Measurements from ENCODE around the gene C11orf21. TPM values are rescaled to one million over a fixed set of nuclear protein-coding genes. Genes with fewer than 3 reads are reported as not detected.

C11orf21 gene
- total RNA-seq, 4 donors from 2014 or later, result 0.15 to 0.78 (median 0.42) TPM

DNA sequence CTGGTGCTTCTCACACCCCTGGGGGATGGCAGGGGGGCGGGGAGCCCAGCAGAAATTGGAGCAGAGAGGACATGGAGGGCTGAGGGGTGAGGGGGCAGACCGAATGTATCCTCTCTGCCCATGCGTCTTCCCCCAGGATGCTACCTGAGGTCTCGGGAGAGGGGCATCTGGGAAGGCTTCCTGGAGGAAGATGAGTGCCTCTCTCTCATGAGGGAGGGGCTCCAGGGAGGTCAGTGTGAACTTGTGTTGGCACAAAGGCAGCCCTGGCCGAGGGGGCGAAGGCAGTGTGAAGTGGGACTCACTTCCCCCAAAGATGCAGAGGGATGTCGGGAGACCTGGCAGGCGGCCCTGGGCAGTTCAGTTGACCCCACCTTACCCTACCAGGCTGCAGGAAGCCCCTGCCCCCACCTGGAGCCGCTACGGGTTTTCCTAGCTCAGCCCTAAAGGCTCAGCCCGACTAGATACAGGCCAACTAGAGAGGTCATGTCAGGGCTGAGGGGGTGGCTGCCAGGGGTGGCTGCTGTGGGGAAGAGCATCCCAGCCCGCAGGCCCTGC lies 41.7 kb downstream of the C11orf21 start:
- no CpG with 5 or more reads among the region's 12 CpGs for WGBS, 2 donors (ENCODE audit: low coverage in 1 of 2)
- Histone ChIP-seq H3K9me3 (peaks cover 0 to 6% (median 0%) of the 10 kb centered on the region in 3 donors), H3K4me3 (no peak overlapping the region), H3K27me3 (peaks cover 45% of the 10 kb centered on the region), H3K27ac (no peak overlapping the region), H3K36me3 (no peaks in the 10 kb centered on the region), H3K4me1 (no peaks in the 10 kb centered on the region)
- ATAC-seq, result no peak
- TF ChIP-seq POLR2AphosphoS5 (IDR thresholded peaks at IDR 0.05) (no peak), POLR2A (IDR thresholded peaks at IDR 0.05) (no peak), EP300 (IDR thresholded peaks at IDR 0.05) (no peak)
- TF ChIP-seq, protein P1, sequence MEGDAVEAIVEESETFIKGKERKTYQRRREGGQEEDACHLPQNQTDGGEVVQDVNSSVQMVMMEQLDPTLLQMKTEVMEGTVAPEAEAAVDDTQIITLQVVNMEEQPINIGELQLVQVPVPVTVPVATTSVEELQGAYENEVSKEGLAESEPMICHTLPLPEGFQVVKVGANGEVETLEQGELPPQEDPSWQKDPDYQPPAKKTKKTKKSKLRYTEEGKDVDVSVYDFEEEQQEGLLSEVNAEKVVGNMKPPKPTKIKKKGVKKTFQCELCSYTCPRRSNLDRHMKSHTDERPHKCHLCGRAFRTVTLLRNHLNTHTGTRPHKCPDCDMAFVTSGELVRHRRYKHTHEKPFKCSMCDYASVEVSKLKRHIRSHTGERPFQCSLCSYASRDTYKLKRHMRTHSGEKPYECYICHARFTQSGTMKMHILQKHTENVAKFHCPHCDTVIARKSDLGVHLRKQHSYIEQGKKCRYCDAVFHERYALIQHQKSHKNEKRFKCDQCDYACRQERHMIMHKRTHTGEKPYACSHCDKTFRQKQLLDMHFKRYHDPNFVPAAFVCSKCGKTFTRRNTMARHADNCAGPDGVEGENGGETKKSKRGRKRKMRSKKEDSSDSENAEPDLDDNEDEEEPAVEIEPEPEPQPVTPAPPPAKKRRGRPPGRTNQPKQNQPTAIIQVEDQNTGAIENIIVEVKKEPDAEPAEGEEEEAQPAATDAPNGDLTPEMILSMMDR (IDR thresholded peaks at IDR 0.05), result no peak

DNA sequence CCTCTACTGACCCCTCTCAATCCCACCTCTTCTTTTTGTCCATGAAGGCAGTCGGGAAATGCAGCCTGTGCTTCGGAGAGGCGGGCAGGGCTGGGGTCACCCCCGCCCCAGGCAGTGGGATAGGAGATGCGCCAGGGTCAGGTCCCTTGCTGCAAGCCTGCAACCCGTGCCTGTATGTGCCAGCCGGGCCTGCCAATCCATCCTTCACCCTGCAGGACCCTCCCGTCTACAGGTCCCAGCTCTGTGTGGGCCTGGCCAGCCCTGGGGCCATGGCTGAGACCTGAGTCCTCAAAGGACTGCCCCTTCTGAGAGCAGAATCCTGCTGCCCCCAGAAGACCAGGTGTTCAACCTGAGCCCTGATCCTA lies 42.3 kb downstream of the C11orf21 start:
- no peak for ATAC-seq
- H3K9me3 ChIP-seq, result peaks cover 0 to 6% (median 0%) of the 10 kb centered on the region in 3 donors
- no peak overlapping the region for H3K4me3 ChIP-seq
- no peaks in the 10 kb centered on the region for H3K4me1 ChIP-seq
- peaks cover 45% of the 10 kb centered on the region for H3K27me3 ChIP-seq
- H3K36me3 ChIP-seq, result no peaks in the 10 kb centered on the region
- TF ChIP-seq POLR2A (IDR thresholded peaks at IDR 0.05) (no peak), POLR2AphosphoS5 (IDR thresholded peaks at IDR 0.05) (no peak), EP300 (IDR thresholded peaks at IDR 0.05) (no peak)
- TF ChIP-seq, protein P1 (IDR thresholded peaks at IDR 0.05), result no peak
- no peak overlapping the region for H3K27ac ChIP-seq
- WGBS, 2 donors (ENCODE audit: low coverage in 1 of 2), result no CpG with 5 or more reads among the region's 8 CpGs

DNA sequence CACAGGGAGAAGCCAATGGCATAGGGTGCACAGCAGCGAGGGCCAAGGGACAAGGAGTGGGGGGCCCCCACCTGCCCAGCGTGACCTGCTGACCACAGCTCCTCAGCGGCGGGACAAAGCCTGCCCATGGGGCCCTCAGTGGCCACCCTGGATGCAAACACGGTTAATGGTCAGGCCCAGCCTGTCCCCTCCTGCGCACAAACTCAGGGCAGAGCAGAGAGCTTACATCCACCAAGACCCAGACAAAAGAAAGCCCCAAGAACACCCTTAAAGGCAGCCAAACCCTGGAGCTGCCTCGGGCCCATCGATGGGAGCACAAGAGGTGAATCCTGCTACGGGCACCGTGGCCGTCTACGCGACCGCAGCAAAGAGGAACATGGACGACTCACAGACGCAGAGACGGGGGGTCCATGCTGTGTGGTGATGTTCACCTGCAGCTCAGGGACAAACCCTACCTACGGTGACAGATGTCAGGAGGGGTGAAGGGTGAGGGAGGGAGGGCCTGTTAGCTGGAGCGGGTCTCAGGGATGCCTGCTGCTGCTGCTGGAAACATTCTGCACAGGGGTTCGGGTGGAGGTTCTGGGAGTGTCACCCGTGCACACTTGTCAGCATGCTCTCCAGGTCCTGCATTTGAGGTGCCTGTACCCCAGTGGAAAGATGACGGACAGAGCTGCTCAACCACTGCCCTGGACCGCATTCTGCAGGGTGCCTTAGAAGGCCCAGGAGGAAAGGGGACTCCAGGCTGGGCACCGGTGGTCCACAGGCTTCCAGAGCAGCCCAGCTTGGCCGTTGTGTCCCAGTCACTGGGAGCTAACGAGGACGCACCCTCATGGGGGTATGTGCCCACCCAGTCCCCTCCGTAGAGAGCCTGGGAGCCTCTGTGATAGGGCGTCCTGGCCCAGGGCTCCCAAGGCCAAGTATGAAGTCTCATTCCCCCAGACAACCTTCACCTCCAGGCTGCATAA lies 42.9 kb downstream of the C11orf21 start:
- Histone ChIP-seq H3K4me1 (no peaks in the 10 kb centered on the region), H3K36me3 (no peaks in the 10 kb centered on the region), H3K27ac (no peak overlapping the region), H3K9me3 (peaks cover 0 to 6% (median 0%) of the 10 kb centered on the region in 3 donors), H3K27me3 (peaks cover 44% of the 10 kb centered on the region), H3K4me3 (no peak overlapping the region)
- no peak for ATAC-seq
- no peak for TF ChIP-seq EP300 (IDR thresholded peaks at IDR 0.05)
- TF ChIP-seq POLR2A (IDR thresholded peaks at IDR 0.05), result no peak
- no peak for TF ChIP-seq POLR2AphosphoS5 (IDR thresholded peaks at IDR 0.05)
- TF ChIP-seq, protein P1 (IDR thresholded peaks at IDR 0.05), result no peak
- WGBS, 2 donors (ENCODE audit: low coverage in 1 of 2), result 86 to 89% methylated on average over 13 to 14 of the region's 29 CpGs

DNA sequence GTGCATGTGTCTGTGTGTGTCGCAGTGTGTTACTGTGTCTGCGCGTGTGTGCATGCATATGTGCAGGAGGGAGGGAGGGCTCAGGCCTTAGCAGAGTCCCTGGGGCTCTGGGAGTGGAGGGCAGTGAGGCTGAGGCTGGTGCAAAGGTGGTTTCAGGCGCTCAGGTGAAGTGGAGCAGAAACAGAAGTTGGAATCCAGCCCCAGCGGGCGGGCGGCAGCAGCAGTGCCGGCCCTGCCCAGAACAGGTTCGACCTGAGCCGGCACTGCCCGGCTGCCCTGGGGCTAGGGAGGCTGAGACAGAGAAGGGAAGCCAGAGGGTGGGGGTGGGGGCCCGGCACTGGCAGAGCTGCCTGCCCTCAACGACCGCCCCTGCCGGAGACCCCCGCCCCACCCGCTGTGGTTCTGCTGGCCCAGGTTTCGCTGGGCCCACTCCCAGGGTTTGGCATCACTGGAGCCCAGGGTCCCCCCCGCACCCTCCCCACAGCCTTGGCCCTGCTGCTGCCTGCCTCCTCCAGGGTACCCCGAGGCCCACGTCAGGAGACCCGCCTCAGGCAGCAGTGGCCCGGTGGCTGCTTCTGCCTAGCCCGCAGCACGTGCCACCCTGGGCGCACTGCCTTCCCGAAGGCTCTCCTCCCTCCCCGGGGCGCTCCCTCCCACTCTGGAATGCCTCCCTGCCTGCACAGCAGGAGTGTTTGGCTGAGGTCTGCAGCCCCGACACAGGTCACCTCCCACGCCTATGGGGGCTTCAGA lies 44.6 kb downstream of the C11orf21 start:
- Histone ChIP-seq H3K4me3 (no peak overlapping the region), H3K4me1 (no peaks in the 10 kb centered on the region), H3K27me3 (peaks cover 28% of the 10 kb centered on the region), H3K27ac (no peak overlapping the region), H3K36me3 (no peaks in the 10 kb centered on the region), H3K9me3 (peaks cover 0 to 6% (median 0%) of the 10 kb centered on the region in 3 donors)
- WGBS, 2 donors (ENCODE audit: low coverage in 1 of 2), result 80 to 96% methylated on average over 1 to 6 of the region's 31 CpGs
- no peak for ATAC-seq
- TF ChIP-seq POLR2AphosphoS5 (IDR thresholded peaks at IDR 0.05) (no peak), EP300 (IDR thresholded peaks at IDR 0.05) (no peak), POLR2A (IDR thresholded peaks at IDR 0.05) (no peak)
- TF ChIP-seq, protein P1 (IDR thresholded peaks at IDR 0.05), result no peak
